BLaER1 (cell line): ENCODE measurements around the gene LYST.
"Not testable (repeated sequence)": the region's sequence is repeated elsewhere in the genome, so short reads cannot be mapped to it uniquely, and the experiment has no call there.

Source experiments
- H3K27ac ChIP-seq: shearing (Covaris generic); formaldehyde crosslinking; 2 replicates; pipeline ENCODE4 v1.8.1; 2022
- H3K27me3 ChIP-seq: shearing (Covaris generic); formaldehyde crosslinking; 2 replicates; pipeline ENCODE4 v1.8.1; 2022
- H3K36me3 ChIP-seq: shearing (Covaris generic); formaldehyde crosslinking; 2 replicates; pipeline ENCODE4 v1.8.1; 2022
- H3K4me1 ChIP-seq: shearing (Covaris generic); formaldehyde crosslinking; 2 replicates; pipeline ENCODE4 v1.8.1; 2022
- H3K4me2 ChIP-seq: shearing (Covaris generic); formaldehyde crosslinking; 2 replicates; pipeline ENCODE4 v1.8.1; 2022
- H3K4me3 ChIP-seq: shearing (Covaris generic); formaldehyde crosslinking; 2 replicates; pipeline ENCODE4 v1.8.1; 2022
- H3K9ac ChIP-seq: shearing (Covaris generic); formaldehyde crosslinking; 2 replicates; pipeline ENCODE4 v1.8.1; 2022
- H3K9me3 ChIP-seq: shearing (Covaris generic); formaldehyde crosslinking; 2 replicates; pipeline ENCODE4 v1.8.1; 2022
- H4K20me1 ChIP-seq: shearing (Covaris generic); formaldehyde crosslinking; 2 replicates; pipeline ENCODE4 v1.8.1; 2022
- Cebpa-rat ChIP-seq: shearing (Covaris generic); IDR thresholded peaks from 2 replicates; pipeline ENCODE4 v1.8.1; 2022

LYST gene

GRCh38 chr1:235860829-235861228 is 5.9 kb downstream of the LYST start:
- H3K4me1 ChIP-seq: peaks cover 12% of the 10 kb centered on the region
- no peak for TF ChIP-seq Cebpa-rat
- H3K4me2 ChIP-seq: no peak overlapping the region

DNA sequence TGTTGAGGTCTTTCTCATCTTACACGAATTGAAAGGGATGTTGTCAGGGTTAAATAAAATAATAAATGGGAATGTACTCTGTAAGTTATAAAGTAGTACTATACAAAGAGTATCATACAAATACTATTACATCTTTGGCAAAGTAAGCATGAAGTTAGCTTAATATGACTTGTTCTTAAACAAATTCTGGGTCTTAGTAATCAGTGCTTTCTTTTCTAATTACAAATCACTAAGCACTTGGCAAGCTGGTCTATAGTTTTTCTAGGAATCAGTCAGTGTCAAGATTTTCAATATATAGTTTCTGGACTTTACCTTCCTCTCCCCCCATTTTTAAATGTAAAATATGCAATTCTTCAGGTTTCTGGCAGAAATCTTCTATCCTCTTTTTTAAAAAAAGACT is 6.9 kb downstream of the LYST start:
- peaks cover 3% of the 10 kb centered on the region; the same call in 1 of the 2 replicates for H3K4me1 ChIP-seq
- TF ChIP-seq Cebpa-rat: no peak
- no peak overlapping the region for H3K4me3 ChIP-seq
- no peaks in the 10 kb centered on the region for H3K9me3 ChIP-seq
- H3K9ac ChIP-seq: no peak overlapping the region
- no peak overlapping the region for H3K4me2 ChIP-seq
- H3K36me3 ChIP-seq: no peaks in the 10 kb centered on the region
- H4K20me1 ChIP-seq: peaks cover 24% of the 10 kb centered on the region; the same call in 1 of the 2 replicates
- H3K27ac ChIP-seq: no peak overlapping the region
- H3K27me3 ChIP-seq: no peaks in the 10 kb centered on the region

More at GRCh38 chr1:235860829-235861228, 5.9 kb downstream of the LYST start:
- no peaks in the 10 kb centered on the region; the same call in 1 of the 2 replicates for H3K27me3 ChIP-seq
- no peaks in the 10 kb centered on the region for H3K36me3 ChIP-seq
- H3K9ac ChIP-seq: no peak overlapping the region
- H3K9me3 ChIP-seq: no peaks in the 10 kb centered on the region
- no peak overlapping the region for H3K27ac ChIP-seq
- H4K20me1 ChIP-seq: peaks cover 34% of the 10 kb centered on the region; the same call in 1 of the 2 replicates
- H3K4me3 ChIP-seq: no peak overlapping the region

GRCh38 chr1:235858766-235859165 is 7.9 kb downstream of the LYST start:
- Histone ChIP-seq H3K4me1 (no peaks in the 10 kb centered on the region), H4K20me1 (peaks cover 14% of the 10 kb centered on the region; the same call in 1 of the 2 replicates), H3K4me3 (no peak overlapping the region), H3K27me3 (no peaks in the 10 kb centered on the region), H3K36me3 (no peaks in the 10 kb centered on the region), H3K27ac (no peak overlapping the region), H3K4me2 (no peak overlapping the region), H3K9me3 (no peaks in the 10 kb centered on the region), H3K9ac (no peak overlapping the region)
- TF ChIP-seq Cebpa-rat: no peak

DNA sequence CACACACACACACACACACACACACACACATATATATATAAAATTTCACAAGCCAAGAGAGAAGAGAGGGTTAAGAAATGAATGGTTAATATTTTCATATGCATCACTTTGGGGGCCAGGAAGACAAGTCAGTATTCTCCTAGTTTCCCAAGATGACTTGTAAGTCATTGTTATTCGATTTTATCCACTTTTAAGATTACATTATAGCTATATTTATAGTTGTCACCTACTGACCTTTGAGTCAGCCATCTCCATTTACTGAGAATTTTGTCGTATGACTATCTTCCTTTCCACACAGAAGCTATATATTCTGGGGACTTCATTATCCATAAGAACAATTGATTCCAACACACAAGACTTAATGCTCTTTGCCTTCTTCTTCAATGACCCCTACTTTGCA is 8.9 kb downstream of the LYST start:
- Histone ChIP-seq H3K4me1 (no peaks in the 10 kb centered on the region; the same call in 1 of the 2 replicates), H3K27me3 (no peaks in the 10 kb centered on the region), H3K9me3 (no peaks in the 10 kb centered on the region), H3K36me3 (no peaks in the 10 kb centered on the region), H4K20me1 (0 out of 2 replicates have a peak, but pooled peaks cover 7% of the 10 kb centered on the region), H3K9ac (no peak overlapping the region), H3K4me2 (no peak overlapping the region), H3K4me3 (no peak overlapping the region), H3K27ac (no peak overlapping the region)
- TF ChIP-seq Cebpa-rat: no peak

DNA sequence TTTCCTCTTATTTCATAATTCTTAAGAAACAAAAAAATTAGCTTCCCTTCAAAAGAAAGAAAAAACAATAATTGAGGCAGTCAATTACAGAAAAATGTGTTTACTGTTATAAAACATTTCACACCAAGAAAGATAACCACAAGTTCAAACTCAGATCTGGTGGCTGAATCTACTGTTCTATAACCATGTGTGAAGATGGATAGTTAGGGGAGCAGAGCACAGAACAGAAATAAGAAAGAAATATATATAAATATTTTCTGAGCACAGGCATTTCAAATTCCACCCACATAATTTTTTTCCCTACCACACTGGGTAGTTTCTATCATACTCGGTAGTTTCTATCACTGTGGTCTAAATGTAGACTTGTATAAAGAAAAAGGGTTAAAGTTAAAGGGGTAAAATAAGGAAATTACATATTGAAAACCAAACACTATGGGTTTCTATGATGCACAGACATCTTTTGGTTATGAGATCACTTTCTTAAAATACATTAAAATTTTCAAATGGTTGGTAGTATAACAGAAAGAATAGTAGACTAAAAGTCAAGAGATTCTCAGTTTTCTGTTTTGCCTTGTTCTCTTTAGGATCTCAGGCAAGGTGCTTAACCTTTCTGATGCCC is 10.8 kb downstream of the LYST start:
- H3K27me3 ChIP-seq: no peaks in the 10 kb centered on the region
- no peak overlapping the region for H3K9ac ChIP-seq
- H3K4me2 ChIP-seq: no peak overlapping the region
- no peaks in the 10 kb centered on the region for H3K9me3 ChIP-seq
- no peak overlapping the region for H3K4me3 ChIP-seq
- peaks cover 8% of the 10 kb centered on the region; the same call in 1 of the 2 replicates for H3K4me1 ChIP-seq
- 0 out of 2 replicates have a peak, but pooled peaks cover 7% of the 10 kb centered on the region for H4K20me1 ChIP-seq
- no peak overlapping the region for H3K27ac ChIP-seq
- TF ChIP-seq Cebpa-rat: no peak
- H3K36me3 ChIP-seq: no peaks in the 10 kb centered on the region

DNA sequence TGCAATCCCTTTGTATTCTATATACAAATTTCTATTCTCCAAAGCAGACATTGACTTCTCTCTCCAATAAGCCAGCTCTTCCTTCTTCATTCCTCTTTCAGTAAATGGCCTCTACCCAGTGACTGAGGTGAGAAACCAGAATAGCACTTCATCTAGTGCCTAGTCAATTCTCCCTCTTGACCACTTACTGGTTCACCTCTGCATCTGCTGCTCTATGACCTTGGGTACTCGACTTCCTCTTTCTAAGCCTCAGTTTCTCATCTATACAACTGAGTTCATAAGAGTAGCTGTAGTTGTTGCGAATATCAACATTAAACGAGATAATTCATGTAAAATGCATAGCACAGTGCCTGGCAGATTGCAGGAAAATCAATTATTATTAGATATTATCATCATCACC is 12.4 kb downstream of the LYST start:
- H3K27ac ChIP-seq: no peak overlapping the region
- H3K9ac ChIP-seq: no peak overlapping the region
- no peak for TF ChIP-seq Cebpa-rat
- H4K20me1 ChIP-seq: no peaks in the 10 kb centered on the region
- no peak overlapping the region for H3K4me2 ChIP-seq
- H3K4me3 ChIP-seq: no peak overlapping the region
- H3K27me3 ChIP-seq: no peaks in the 10 kb centered on the region
- H3K9me3 ChIP-seq: no peaks in the 10 kb centered on the region
- peaks cover 8% of the 10 kb centered on the region; the same call in 1 of the 2 replicates for H3K4me1 ChIP-seq
- no peaks in the 10 kb centered on the region for H3K36me3 ChIP-seq

GRCh38 chr1:235853653-235854052 is 13.1 kb downstream of the LYST start:
- Histone ChIP-seq H3K4me1 (peaks cover 8% of the 10 kb centered on the region; the same call in 1 of the 2 replicates), H3K36me3 (no peaks in the 10 kb centered on the region), H3K9ac (no peak overlapping the region), H3K27me3 (no peaks in the 10 kb centered on the region), H3K27ac (no peak overlapping the region), H3K4me2 (no peak overlapping the region), H4K20me1 (no peaks in the 10 kb centered on the region), H3K4me3 (no peak overlapping the region), H3K9me3 (no peaks in the 10 kb centered on the region)
- TF ChIP-seq Cebpa-rat: no peak

- no peaks in the 10 kb centered on the region for H3K9me3 ChIP-seq
- no peak overlapping the region for H3K27ac ChIP-seq
- no peaks in the 10 kb centered on the region for H3K36me3 ChIP-seq
- H3K4me2 ChIP-seq: no peak overlapping the region
- no peaks in the 10 kb centered on the region for H4K20me1 ChIP-seq
- no peak overlapping the region for H3K9ac ChIP-seq
- no peak overlapping the region for H3K4me3 ChIP-seq
- TF ChIP-seq Cebpa-rat: no peak
- no peaks in the 10 kb centered on the region for H3K27me3 ChIP-seq
- H3K4me1 ChIP-seq: peaks cover 8% of the 10 kb centered on the region; the same call in 1 of the 2 replicates
Observed at GRCh38 chr1:235852887-235853286, 13.8 kb downstream of the LYST start.

DNA sequence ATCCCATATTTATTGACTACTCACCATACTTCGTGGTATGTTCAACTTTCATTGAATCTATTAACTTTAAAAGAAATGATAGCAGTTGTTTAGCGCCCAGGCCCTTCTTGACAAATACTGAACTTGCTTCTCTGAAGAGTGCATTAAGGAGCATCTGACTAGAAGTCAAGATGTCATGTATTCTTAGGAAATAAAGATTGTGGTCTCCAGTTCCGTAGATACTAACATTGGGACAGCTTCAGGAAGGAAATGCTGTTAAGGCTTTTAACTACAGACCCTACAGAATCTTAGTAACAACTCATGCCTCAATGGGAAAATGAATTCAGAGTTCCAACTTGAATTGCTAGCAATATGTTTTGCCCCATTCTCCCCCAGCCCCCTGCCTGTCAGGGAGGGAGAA is 14.8 kb downstream of the LYST start:
- Histone ChIP-seq H4K20me1 (no peaks in the 10 kb centered on the region), H3K27ac (no peak overlapping the region), H3K4me1 (peaks cover 8% of the 10 kb centered on the region; the same call in 1 of the 2 replicates), H3K27me3 (no peaks in the 10 kb centered on the region), H3K36me3 (peaks cover 4% of the 10 kb centered on the region; the same call in 1 of the 2 replicates), H3K4me3 (no peak overlapping the region), H3K4me2 (peak overlapping the region; percentile 33), H3K9ac (no peak overlapping the region), H3K9me3 (peaks cover 6% of the 10 kb centered on the region; the same call in 1 of the 2 replicates)
- no peak for TF ChIP-seq Cebpa-rat

- peaks cover 17% of the 10 kb centered on the region for H3K4me1 ChIP-seq
- not testable (repeated sequence) for H3K36me3 ChIP-seq, H3K9ac ChIP-seq, H3K27me3 ChIP-seq, H3K9me3 ChIP-seq, H3K4me3 ChIP-seq, H3K27ac ChIP-seq, H3K4me2 ChIP-seq, H4K20me1 ChIP-seq
Observed at GRCh38 chr1:235848251-235848650, 18.5 kb downstream of the LYST start.

GRCh38 chr1:235845656-235846107 is 21.0 kb downstream of the LYST start:
- peaks cover 24% of the 10 kb centered on the region for H3K4me1 ChIP-seq
- H3K4me2 ChIP-seq, H3K36me3 ChIP-seq, H4K20me1 ChIP-seq, H3K9ac ChIP-seq, H3K4me3 ChIP-seq, H3K27me3 ChIP-seq, H3K27ac ChIP-seq, H3K9me3 ChIP-seq: not testable (repeated sequence)
